ENCODE measurements around the gene KLHL26. TPM values are rescaled to one million over a fixed set of nuclear protein-coding genes. Genes with fewer than 3 reads are reported as not detected.

KLHL26 gene
- total RNA-seq, 4 donors from 2014 or later, result 1.6 to 6.6 (median 3.4) TPM

DNA sequence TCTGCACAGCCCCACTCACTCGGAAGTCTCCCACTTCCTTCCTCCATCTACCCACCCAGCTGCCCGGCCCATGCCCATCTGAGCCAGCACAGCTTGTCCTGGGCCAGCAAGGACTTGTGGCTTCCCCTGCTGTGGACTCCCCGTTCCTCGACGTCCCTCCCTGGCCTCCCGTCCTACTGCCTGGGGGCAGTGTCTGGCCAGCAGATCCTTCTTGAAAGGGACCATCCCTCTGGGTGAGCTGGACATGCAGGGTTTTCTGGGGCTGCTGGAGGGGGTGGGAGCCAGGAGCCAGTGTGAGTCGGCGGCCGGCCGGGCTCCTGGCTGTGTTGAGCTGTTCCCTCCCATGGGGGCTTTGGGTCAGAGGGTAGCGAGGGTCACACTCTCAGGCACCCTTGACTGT, 73.4 kb downstream of the KLHL26 start:
- no peaks in the 10 kb centered on the region for H3K36me3 ChIP-seq
- intact Hi-C loops (cut with DNase I), result no loop called here
- H3K9me3 ChIP-seq, result no peaks in the 10 kb centered on the region
- H3K27ac ChIP-seq, result no peak overlapping the region
- 84 to 100% methylated on average over 6 to 11 of the region's 11 CpGs for WGBS, 2 donors
- H3K4me3 ChIP-seq, result no peak overlapping the region
- TF ChIP-seq, protein P1, sequence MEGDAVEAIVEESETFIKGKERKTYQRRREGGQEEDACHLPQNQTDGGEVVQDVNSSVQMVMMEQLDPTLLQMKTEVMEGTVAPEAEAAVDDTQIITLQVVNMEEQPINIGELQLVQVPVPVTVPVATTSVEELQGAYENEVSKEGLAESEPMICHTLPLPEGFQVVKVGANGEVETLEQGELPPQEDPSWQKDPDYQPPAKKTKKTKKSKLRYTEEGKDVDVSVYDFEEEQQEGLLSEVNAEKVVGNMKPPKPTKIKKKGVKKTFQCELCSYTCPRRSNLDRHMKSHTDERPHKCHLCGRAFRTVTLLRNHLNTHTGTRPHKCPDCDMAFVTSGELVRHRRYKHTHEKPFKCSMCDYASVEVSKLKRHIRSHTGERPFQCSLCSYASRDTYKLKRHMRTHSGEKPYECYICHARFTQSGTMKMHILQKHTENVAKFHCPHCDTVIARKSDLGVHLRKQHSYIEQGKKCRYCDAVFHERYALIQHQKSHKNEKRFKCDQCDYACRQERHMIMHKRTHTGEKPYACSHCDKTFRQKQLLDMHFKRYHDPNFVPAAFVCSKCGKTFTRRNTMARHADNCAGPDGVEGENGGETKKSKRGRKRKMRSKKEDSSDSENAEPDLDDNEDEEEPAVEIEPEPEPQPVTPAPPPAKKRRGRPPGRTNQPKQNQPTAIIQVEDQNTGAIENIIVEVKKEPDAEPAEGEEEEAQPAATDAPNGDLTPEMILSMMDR (IDR thresholded peaks at IDR 0.05), result no peak
- no peak for TF ChIP-seq POLR2A (IDR thresholded peaks at IDR 0.05)
- no peaks in the 10 kb centered on the region for H3K27me3 ChIP-seq
- DNase-seq, result no peak
- H3K4me1 ChIP-seq, result peaks cover 0 to 38% (median 3%) of the 10 kb centered on the region in 3 donors

DNA sequence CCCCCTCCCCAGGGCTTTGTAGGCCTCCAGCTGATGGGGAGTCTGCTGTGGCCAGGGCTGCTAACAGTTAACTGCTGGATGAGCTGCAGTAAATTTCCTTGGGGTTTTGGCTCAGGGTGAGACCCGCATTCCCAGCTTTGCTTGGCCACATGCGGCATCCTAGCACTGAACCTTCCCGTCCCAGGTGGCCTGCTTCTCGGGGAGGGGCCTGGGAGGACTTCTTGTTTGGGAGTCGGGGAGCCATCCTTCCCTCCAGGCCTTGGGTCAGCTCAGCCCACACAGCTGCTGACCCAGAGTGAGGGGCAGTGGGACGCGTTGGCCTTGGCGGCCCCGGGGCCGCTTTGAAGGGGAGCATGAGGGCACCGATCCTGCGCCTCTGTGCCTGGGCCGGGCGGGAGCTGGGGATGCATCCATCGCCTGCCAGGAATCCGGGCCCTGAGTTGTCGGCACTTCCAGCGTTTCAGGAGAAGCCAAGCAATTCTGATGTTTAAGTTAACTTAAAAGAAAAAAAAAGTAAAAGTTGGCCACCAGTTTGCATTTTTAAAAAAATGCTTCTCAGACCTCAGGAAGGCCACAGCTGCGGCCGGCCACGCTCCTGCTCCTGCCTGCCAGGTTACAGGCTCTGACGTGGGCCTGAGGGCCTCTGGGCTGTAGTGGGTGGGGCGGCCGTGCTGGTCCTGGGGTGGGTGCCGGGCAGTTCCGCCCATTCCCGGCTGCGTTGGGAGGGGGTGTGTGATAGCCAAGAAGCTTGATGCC, 74.3 kb downstream of the KLHL26 start:
- Histone ChIP-seq H3K27ac (peak overlapping the region in 1 of 4 donors; percentile 29), H3K9me3 (no peaks in the 10 kb centered on the region), H3K4me3 (no peak overlapping the region), H3K27me3 (no peaks in the 10 kb centered on the region), H3K36me3 (no peaks in the 10 kb centered on the region), H3K4me1 (peaks cover 0 to 38% (median 3%) of the 10 kb centered on the region in 3 donors)
- intact Hi-C loops (cut with DNase I), result no loop called here
- no peak for DNase-seq
- WGBS, 2 donors, result 62 to 65% methylated on average over 15 to 16 of the region's 28 CpGs
- TF ChIP-seq, protein P1 (IDR thresholded peaks at IDR 0.05), result no peak
- TF ChIP-seq POLR2A (IDR thresholded peaks at IDR 0.05), result no peak

DNA sequence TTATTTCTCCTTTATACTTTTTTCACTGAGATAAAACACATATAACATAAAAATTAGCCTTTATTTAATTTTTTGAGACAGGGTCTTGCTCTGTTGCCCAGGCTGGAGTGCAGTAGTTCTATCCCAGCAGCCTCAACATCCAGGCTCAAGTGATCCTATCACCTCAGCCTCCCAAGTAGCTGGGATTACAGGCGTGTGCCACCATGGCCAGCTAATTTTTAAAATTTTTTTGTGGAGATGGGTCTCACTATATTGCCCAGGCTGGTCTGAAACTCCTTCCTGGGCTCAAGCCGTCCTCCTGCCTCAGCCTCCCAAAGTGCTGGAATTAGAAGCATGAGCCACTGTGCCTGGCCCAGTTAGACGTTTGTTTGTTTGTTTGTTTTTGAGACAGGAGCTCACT, 75.1 kb downstream of the KLHL26 start:
- Histone ChIP-seq H3K4me3 (no peak overlapping the region), H3K4me1 (peaks cover 0 to 38% (median 3%) of the 10 kb centered on the region in 3 donors), H3K27ac (no peak overlapping the region), H3K36me3 (no peaks in the 10 kb centered on the region), H3K27me3 (no peaks in the 10 kb centered on the region), H3K9me3 (no peaks in the 10 kb centered on the region)
- intact Hi-C loops (cut with DNase I), result no loop called here
- DNase-seq, result no peak
- no peak for TF ChIP-seq POLR2A (IDR thresholded peaks at IDR 0.05)
- TF ChIP-seq, protein P1 (IDR thresholded peaks at IDR 0.05), result no peak
- whole genome bisulfite sequencing, 2 donors, result 94 to 100% methylated on average over 3 of the region's 3 CpGs

DNA sequence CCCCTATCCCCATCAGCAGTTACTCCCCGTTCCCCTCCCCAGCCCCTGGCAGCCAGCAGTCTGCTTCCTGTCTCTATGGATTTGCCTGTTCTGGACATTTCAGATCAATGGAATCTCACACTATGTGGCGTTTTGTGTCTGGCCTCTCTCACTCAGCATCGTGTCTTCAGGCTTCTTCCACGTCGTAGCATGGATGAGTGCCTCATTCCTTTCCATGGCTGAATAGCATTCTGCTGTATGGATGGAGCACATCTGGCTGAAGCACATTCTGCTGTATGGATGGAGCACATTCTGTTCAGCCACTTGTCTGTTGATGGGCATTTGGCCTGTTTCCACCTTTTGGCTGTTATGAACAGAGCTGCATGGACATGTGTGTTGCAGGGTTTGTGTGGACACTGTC, 76.2 kb downstream of the KLHL26 start:
- Histone ChIP-seq H3K9me3 (no peaks in the 10 kb centered on the region), H3K36me3 (no peaks in the 10 kb centered on the region), H3K4me3 (no peak overlapping the region), H3K27me3 (no peaks in the 10 kb centered on the region), H3K4me1 (peaks cover 0 to 36% (median 3%) of the 10 kb centered on the region in 3 donors), H3K27ac (no peak overlapping the region)
- intact Hi-C loops (cut with DNase I), result no loop called here
- 65% methylated on average over 5 of the region's 5 CpGs for WGBS, 2 donors
- TF ChIP-seq, protein P1 (IDR thresholded peaks at IDR 0.05), result no peak
- TF ChIP-seq POLR2A (IDR thresholded peaks at IDR 0.05), result no peak
- DNase-seq, result no peak

DNA sequence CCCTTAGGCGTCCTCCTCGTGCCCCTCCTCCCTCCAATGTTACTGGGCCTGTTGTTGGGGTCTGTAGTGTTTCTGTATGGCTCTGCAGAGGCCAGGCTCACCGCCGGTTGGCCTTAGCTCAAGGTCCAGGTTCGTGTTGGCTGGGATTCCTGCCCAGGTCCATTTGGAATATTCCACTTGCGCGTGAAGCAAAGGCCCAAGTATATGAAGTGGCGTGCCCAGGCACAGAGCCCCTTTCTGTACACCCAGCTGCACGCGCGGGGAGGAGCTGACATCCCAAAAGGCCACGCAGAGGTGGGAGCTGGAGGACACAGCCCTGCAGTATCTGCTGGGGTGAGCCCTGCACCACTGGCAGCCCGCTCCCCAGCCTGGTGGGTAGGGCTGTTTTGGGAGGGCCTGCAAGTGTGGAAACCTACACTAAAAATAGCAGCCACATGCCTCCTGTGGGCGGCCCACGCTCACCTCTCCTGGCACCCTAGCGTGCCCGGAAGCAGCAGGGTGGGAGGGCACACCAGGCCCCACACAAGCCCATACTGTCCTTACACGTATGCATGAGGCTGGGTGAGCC, 76.8 kb downstream of the KLHL26 start:
- 85 to 95% methylated on average over 3 to 5 of the region's 18 CpGs for WGBS, 2 donors
- no peaks in the 10 kb centered on the region for H3K36me3 ChIP-seq
- H3K4me1 ChIP-seq, result peaks cover 0 to 30% (median 3%) of the 10 kb centered on the region in 3 donors
- no peak for TF ChIP-seq POLR2A (IDR thresholded peaks at IDR 0.05)
- TF ChIP-seq, protein P1 (IDR thresholded peaks at IDR 0.05), result no peak
- H3K9me3 ChIP-seq, result no peaks in the 10 kb centered on the region
- H3K4me3 ChIP-seq, result no peak overlapping the region
- DNase-seq, result no peak
- intact Hi-C loops (cut with DNase I), result no loop called here
- H3K27ac ChIP-seq, result no peak overlapping the region
- no peaks in the 10 kb centered on the region for H3K27me3 ChIP-seq
